Common myeloid progenitor, CD34-positive (primary cell): Measurements from ENCODE around the gene TPGS2.

Source experiments
- CTCF ChIA-PET: fragments of 350-600 bp; sonication (Branson Sonifier 250); formaldehyde crosslinking; loops from one replicate; lab custom pipeline; 2021; ENCODE audit warnings: antibody characterized with exemption; lab: Charles Lee
- POLR2A ChIA-PET: fragments of 350-600 bp; sonication (Branson Sonifier 250); formaldehyde crosslinking; loops from one replicate; lab custom pipeline; 2021; ENCODE audit warnings: antibody characterized with exemption; lab: Charles Lee
- DNase-seq, 3 donors: peaks; one replicate each; pipeline versions ENCODE4 v3.0.0 to v3.0.0-alpha.2; 2013
- H3K27ac ChIP-seq, 2 experiments: 1 replicate in 1 of 2; 2 replicates in 1 of 2; pipeline ENCODE4 v1.7.0; 2013; ENCODE audit warnings: inconsistent platforms in 2 of 2, low read length in 2 of 2, mild to moderate bottlenecking in 2 of 2, low read depth in 1 of 2, moderate library complexity in 1 of 2; ENCODE audit not compliant: severe bottlenecking in 2 of 2, insufficient read depth in 1 of 2, poor library complexity in 1 of 2
- H3K27me3 ChIP-seq, 5 experiments: replicated peaks in 2 of 5; 1 replicate in 3 of 5; 2 replicates in 2 of 5; pipeline versions ENCODE4 v1.6.1 to v1.7.0; 2013; ENCODE audit warnings: low read length in 4 of 5, mild to moderate bottlenecking in 2 of 5, moderate library complexity in 2 of 5, inconsistent platforms in 1 of 5; ENCODE audit not compliant: insufficient read depth in 5 of 5, control insufficient read depth in 4 of 5
- H3K36me3 ChIP-seq, 4 experiments: 1 replicate in 2 of 4; 2 replicates in 2 of 4; pipeline versions ENCODE4 v1.6.1 to v1.7.0; 2013; ENCODE audit warnings: low read length in 3 of 4, control low read depth in 1 of 4, mild to moderate bottlenecking in 1 of 4; ENCODE audit not compliant: control insufficient read depth in 4 of 4, insufficient read depth in 4 of 4
- H3K4me1 ChIP-seq, 4 experiments: 1 replicate in 3 of 4; 2 replicates in 1 of 4; pipeline versions ENCODE4 v1.6.1 to v1.7.1; 2013; ENCODE audit warnings: low read length in 3 of 4, mild to moderate bottlenecking in 3 of 4, control low read depth in 1 of 4, inconsistent platforms in 1 of 4, moderate library complexity in 1 of 4; ENCODE audit not compliant: control insufficient read depth in 4 of 4, insufficient read depth in 4 of 4; ENCODE audit errors: control extremely low read depth in 1 of 4
- H3K4me3 ChIP-seq, 7 experiments: 1 replicate in 4 of 7; 2 replicates in 3 of 7; pipeline versions ENCODE4 v1.5.1 to v1.7.0; 2013; ENCODE audit warnings: mild to moderate bottlenecking in 7 of 7, low read length in 6 of 7, moderate library complexity in 6 of 7, inconsistent platforms in 2 of 7, low read depth in 2 of 7, control low read depth in 1 of 7; ENCODE audit not compliant: insufficient read depth in 4 of 7, control insufficient read depth in 1 of 7; ENCODE audit errors: extremely low read depth in 1 of 7
- H3K9me3 ChIP-seq, 5 experiments: 1 replicate in 4 of 5; 2 replicates in 1 of 5; pipeline versions ENCODE4 v1.6.1 to v1.7.1; 2013; ENCODE audit warnings: low read length in 4 of 5, mild to moderate bottlenecking in 2 of 5, inconsistent platforms in 1 of 5, low read depth in 1 of 5, moderate library complexity in 1 of 5; ENCODE audit not compliant: control insufficient read depth in 4 of 5, insufficient read depth in 2 of 5; ENCODE audit errors: control extremely low read depth in 1 of 5
- WGBS: methylation state at CpG from one replicate; pipeline ENCODE4 v1.1.5; 2013; ENCODE audit not compliant: insufficient coverage; 5-methylcytosine and 5-hydroxymethylcytosine counted together

TPGS2 gene

DNA sequence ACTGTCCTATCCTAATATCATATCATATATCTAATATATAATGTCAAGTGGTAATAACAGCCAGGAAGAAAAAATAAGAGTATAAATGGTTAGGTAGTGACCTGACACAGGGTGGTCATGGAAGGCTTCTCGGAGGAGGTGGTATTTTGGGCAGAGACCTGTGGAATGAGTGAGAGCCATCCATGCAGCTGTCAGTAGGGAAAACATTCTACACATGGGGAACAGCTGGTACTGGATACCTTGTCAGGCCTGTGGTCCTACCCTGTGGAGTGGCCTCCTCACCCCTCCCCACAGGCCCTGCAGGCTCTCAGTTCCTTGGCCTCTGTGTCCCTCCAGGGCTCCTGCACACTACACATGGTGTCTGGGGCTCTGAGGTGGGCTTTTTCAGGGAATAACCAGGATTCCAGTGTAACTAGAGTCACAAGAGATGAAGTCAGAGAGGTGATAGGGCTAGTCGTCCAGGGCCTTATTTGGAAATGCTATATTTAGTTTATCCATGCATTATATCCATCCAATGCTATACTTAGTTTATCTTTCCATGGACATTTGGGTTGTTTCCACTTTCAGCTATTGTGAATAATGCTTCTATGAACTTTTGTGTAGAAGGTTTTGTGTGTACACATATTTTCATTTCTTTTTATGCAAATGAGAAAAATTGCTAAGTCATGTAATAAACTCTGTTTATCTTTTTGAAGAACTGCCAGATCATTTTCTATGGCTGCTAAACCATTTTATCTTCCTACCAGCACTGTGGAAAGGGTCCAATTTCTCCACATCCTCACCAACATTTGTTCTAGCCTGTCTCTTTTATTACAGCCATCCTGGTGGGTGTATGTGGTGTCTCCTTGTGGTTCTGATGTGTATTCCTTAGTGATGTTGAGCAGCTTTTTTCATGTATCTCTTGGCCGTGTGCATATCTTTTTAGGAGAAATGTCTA is 75.6 kb downstream of the TPGS2 start:
- POLR2A ChIA-PET: no interaction called here

DNA sequence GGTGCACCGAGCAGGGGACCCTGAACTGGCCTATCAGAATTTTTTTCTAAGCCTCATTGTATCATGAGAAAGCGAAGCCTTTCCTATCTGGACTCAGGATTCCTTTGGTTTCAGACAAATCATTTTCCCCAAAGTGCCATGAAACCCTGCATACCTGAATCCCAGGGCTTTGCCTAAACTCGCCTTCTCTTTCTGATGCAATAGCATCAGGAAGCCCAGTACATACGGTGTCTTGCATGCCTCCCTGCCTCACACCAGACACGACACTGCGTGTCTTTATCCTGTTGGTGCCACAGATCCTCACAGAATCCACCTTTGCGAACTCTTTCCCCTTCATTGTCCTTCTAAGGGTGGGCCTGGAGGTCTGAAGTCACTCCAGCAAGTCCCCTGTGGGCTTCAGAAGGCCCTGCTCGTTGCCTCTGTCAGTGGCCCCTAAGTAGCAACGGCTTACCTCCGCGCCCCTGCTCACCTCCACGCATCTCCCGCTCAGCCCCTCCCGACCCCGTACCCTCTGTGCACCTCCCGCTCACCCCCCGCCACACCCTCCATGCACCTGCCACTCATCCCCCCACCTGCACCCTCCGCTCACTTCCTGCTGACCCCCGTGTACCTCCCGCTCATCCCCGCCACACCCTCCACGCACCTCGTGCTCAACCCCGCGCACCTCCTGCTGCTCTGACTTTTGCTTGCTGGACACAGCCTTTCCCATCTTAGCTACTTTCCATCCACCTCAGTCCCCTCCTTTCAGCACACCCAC is 83.4 kb downstream of the TPGS2 start:
- Histone ChIP-seq H3K4me1 (peaks cover 0 to 8% (median 2%) of the 10 kb centered on the region in 4 experiments), H3K27ac (no peak overlapping the region), H3K9me3 (no peaks in the 10 kb centered on the region), H3K27me3 (no peaks in the 10 kb centered on the region), H3K4me3 (no peak overlapping the region), H3K36me3 (no peaks in the 10 kb centered on the region)
- POLR2A ChIA-PET: no interaction called here
- no peak for DNase-seq
- 92% methylated on average over 16 of the region's 25 CpGs for WGBS
- CTCF ChIA-PET: no interaction called here

More for the DNA sequence above, 75.6 kb downstream of the TPGS2 start:
- peak; percentile 49 to 66 (median 50) for DNase-seq
- H3K27ac ChIP-seq: no peak overlapping the region
- H3K36me3 ChIP-seq: no peaks in the 10 kb centered on the region
- no peaks in the 10 kb centered on the region for H3K9me3 ChIP-seq
- CTCF ChIA-PET: interaction anchor here (2.0 kb wide), 1 partner anchor 65 kb away, joined by 5 read pairs; no protein-coding TSS in a partner anchor
- H3K4me3 ChIP-seq: no peak overlapping the region
- H3K4me1 ChIP-seq: no peaks in the 10 kb centered on the region
- WGBS: 100% methylated on average over 1 of the region's 3 CpGs
- peaks cover 0 to 3% (median 0%) of the 10 kb centered on the region in 5 experiments for H3K27me3 ChIP-seq

GRCh38 chr18:36744261-36744876 is 84.4 kb downstream of the TPGS2 start:
- Histone ChIP-seq H3K27me3 (no peaks in the 10 kb centered on the region), H3K27ac (no peak overlapping the region)
- POLR2A ChIA-PET: no interaction called here

More at GRCh38 chr18:36744261-36744876, 84.4 kb downstream of the TPGS2 start:
- Histone ChIP-seq H3K4me1 (peaks cover 0 to 8% (median 2%) of the 10 kb centered on the region in 4 experiments), H3K9me3 (no peaks in the 10 kb centered on the region), H3K36me3 (no peaks in the 10 kb centered on the region), H3K4me3 (no peak overlapping the region)
- CTCF ChIA-PET: no interaction called here
- 98% methylated on average over 5 of the region's 6 CpGs for WGBS
- DNase-seq: no peak
